ENCODE data around the gene ZCCHC24. TPM values are rescaled to one million over a fixed set of nuclear protein-coding genes. Genes with fewer than 3 reads are reported as not detected.

Gene ZCCHC24
- total and polyA plus RNA-seq, 12 donors = 5.8 to 49.0 (median 24.8) TPM

- intact Hi-C loops (cut with DNase I) = no loop called here
- no peak for TF ChIP-seq POLR2A (IDR thresholded peaks at IDR 0.05)
- TF ChIP-seq, protein P1, sequence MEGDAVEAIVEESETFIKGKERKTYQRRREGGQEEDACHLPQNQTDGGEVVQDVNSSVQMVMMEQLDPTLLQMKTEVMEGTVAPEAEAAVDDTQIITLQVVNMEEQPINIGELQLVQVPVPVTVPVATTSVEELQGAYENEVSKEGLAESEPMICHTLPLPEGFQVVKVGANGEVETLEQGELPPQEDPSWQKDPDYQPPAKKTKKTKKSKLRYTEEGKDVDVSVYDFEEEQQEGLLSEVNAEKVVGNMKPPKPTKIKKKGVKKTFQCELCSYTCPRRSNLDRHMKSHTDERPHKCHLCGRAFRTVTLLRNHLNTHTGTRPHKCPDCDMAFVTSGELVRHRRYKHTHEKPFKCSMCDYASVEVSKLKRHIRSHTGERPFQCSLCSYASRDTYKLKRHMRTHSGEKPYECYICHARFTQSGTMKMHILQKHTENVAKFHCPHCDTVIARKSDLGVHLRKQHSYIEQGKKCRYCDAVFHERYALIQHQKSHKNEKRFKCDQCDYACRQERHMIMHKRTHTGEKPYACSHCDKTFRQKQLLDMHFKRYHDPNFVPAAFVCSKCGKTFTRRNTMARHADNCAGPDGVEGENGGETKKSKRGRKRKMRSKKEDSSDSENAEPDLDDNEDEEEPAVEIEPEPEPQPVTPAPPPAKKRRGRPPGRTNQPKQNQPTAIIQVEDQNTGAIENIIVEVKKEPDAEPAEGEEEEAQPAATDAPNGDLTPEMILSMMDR (IDR thresholded peaks at IDR 0.05) = no peak
- Histone ChIP-seq H3K27me3 (no peaks in the 10 kb centered on the region), H3K4me3 (no peak overlapping the region), H3K27ac (peak overlapping the region in 3 of 5 donors; percentile 52 to 66 (median 64)), H3K9me3 (replicated peaks in 1 of 3) (no peaks in the 10 kb centered on the region), H3K4me1 (replicated peaks in 1 of 2) (peaks cover 0 to 9% of the 10 kb centered on the region in 2 donors), H3K36me3 (replicated peaks in 1 of 2) (no peaks in the 10 kb centered on the region)
- 55 to 66% (median 59%) methylated on average over 5 of the region's 5 CpGs for WGBS, 4 donors
- DNase-seq = peak in 6 of 7 donors; percentile 42 to 86 (median 60)
These were observed 42.9 kb upstream of the ZCCHC24 start for GRCh38 chr10:79488336-79488735.

DNA sequence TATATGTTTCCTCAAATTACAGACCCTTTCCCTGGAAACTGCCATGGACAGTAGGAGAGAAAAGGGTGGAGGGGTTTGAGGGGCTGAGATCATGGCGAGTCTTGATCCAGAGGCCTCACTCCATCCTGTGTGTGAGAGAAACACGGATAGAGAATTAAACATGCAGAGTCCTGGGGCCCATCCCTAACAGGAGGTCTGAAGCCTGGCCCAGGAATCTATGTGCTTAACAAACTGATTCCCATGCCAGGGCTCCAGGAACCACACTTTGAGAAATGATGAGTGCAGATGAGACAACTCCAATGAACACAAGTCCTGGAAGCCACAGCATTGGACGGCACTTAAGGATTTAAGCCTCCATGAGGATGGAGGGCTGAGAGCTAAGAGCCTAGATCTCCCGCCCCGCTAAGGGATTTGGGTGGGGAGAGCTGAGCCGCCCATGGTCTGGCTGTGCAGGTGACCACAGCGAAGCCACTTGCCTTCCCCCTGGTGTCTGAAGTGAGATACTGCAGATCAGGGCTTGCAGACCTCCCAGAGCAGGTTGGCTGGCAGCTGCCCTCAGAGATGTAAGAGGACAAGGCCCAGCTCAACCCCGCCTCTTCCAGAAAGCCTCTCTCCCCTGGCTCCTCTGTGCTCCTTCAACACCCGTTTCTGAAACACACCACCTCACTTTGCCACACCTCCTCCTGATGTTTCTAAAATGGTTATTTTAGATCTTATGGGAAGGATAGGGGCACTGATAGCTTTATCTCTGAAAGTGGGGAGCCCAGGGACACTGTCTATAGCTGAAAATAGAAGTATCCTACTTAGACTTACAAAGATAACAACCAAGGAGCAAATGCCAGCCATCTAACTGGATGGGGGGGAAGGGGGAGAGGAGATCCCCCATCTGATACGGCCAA, 42.1 kb upstream of the ZCCHC24 start:
- intact Hi-C loops (cut with DNase I) = no loop called here
- H3K27ac ChIP-seq = peak overlapping the region in 3 of 5 donors; percentile 52 to 66 (median 64)
- H3K27me3 ChIP-seq = no peaks in the 10 kb centered on the region
- DNase-seq = peak; percentile 37 to 82 (median 61)
- WGBS, 4 donors = 62 to 69% (median 64%) methylated on average over 10 of the region's 10 CpGs
- H3K4me3 ChIP-seq = no peak overlapping the region
- no peaks in the 10 kb centered on the region for H3K36me3 ChIP-seq (replicated peaks in 1 of 2)
- peaks cover 0 to 9% of the 10 kb centered on the region in 2 donors for H3K4me1 ChIP-seq (replicated peaks in 1 of 2)
- H3K9me3 ChIP-seq (replicated peaks in 1 of 3) = no peaks in the 10 kb centered on the region
- TF ChIP-seq POLR2A (IDR thresholded peaks at IDR 0.05) = no peak
- TF ChIP-seq, protein P1 (IDR thresholded peaks at IDR 0.05) = peak; percentile 42 to 85 (median 70)

GRCh38 chr10:79484476-79484875, 39.1 kb upstream of the ZCCHC24 start:
- intact Hi-C loops (cut with DNase I) = no loop called here
- Histone ChIP-seq H3K4me3 (no peak overlapping the region), H3K4me1 (replicated peaks in 1 of 2) (peaks cover 0 to 9% of the 10 kb centered on the region in 2 donors), H3K27ac (peak overlapping the region in 1 of 5 donors; percentile 70), H3K27me3 (no peaks in the 10 kb centered on the region), H3K9me3 (replicated peaks in 1 of 3) (no peaks in the 10 kb centered on the region), H3K36me3 (replicated peaks in 1 of 2) (no peaks in the 10 kb centered on the region)
- TF ChIP-seq, protein P1 (IDR thresholded peaks at IDR 0.05) = no peak
- TF ChIP-seq POLR2A (IDR thresholded peaks at IDR 0.05) = no peak
- DNase-seq = no peak
- 78 to 88% (median 81%) methylated on average over 6 of the region's 6 CpGs for WGBS, 4 donors

- 64 to 86% (median 73%) methylated on average over 2 of the region's 2 CpGs for WGBS, 4 donors
- intact Hi-C loops (cut with DNase I) = no loop called here
- peak overlapping the region in 3 of 5 donors; percentile 6 to 70 (median 12) for H3K27ac ChIP-seq
- H3K9me3 ChIP-seq (replicated peaks in 1 of 3) = no peaks in the 10 kb centered on the region
- H3K36me3 ChIP-seq (replicated peaks in 1 of 2) = no peaks in the 10 kb centered on the region
- TF ChIP-seq POLR2A (IDR thresholded peaks at IDR 0.05) = no peak
- no peaks in the 10 kb centered on the region for H3K27me3 ChIP-seq
- H3K4me1 ChIP-seq (replicated peaks in 1 of 2) = peaks cover 0 to 9% of the 10 kb centered on the region in 2 donors
- no peak overlapping the region for H3K4me3 ChIP-seq
- peak in 5 of 7 donors; percentile 37 to 78 (median 51) for DNase-seq
These were observed 38.5 kb upstream of the ZCCHC24 start for GRCh38 chr10:79483948-79484347.
